HG03342 (cell line): ENCODE results near the gene ZNF414.
"Not testable (repeated sequence)": the region's sequence is repeated elsewhere in the genome, so short reads cannot be mapped to it uniquely, and the experiment has no call there.

Experiments used
- ATAC-seq: cut with Tn5 transposase; IDR thresholded peaks from one replicate; pipeline ENCODE4 v1.9.1; 2021; ENCODE audit warnings: mild to moderate bottlenecking, moderate library complexity; ENCODE audit not compliant: unreplicated experiment

ZNF414 gene

GRCh38 chr19:8513687-8514504 lies at the start of gene ZNF414:
Gene ZNF414, minus strand, starts transcription at chr19:8514167. Its CDS starts 121 bp downstream, at chr19:8514046.
- ATAC-seq, result peak; percentile 86

- ATAC-seq, result no peak
These were observed 47.3 kb upstream of the ZNF414 start for GRCh38 chr19:8561075-8561764.

- ATAC-seq, result no peak
These were observed 44.4 kb upstream of the ZNF414 start for GRCh38 chr19:8558325-8558724.

GRCh38 chr19:8557642-8558238 lies 43.8 kb upstream of the ZNF414 start:
- ATAC-seq, result no peak

- not testable (repeated sequence) for ATAC-seq
These were observed 39.8 kb upstream of the ZNF414 start for GRCh38 chr19:8553729-8554128.

- ATAC-seq, result no peak
These were observed 38.8 kb upstream of the ZNF414 start for GRCh38 chr19:8552810-8553209.

GRCh38 chr19:8550070-8550469 lies 36.1 kb upstream of the ZNF414 start:
- no peak for ATAC-seq

- no peak for ATAC-seq
These were observed 31.8 kb upstream of the ZNF414 start for GRCh38 chr19:8545743-8546142.

GRCh38 chr19:8544168-8544567 lies 30.2 kb upstream of the ZNF414 start:
- no peak for ATAC-seq

- no peak for ATAC-seq
These were observed 25.7 kb upstream of the ZNF414 start for GRCh38 chr19:8539621-8540149.

GRCh38 chr19:8537099-8537498 lies 23.1 kb upstream of the ZNF414 start:
- no peak for ATAC-seq

- no peak for ATAC-seq
These were observed 22.3 kb upstream of the ZNF414 start for GRCh38 chr19:8536282-8536681.

GRCh38 chr19:8532225-8532624 lies 18.3 kb upstream of the ZNF414 start:
- ATAC-seq, result no peak

- no peak for ATAC-seq
These were observed 17.5 kb upstream of the ZNF414 start for GRCh38 chr19:8531470-8531869.

GRCh38 chr19:8530061-8530679 lies 16.2 kb upstream of the ZNF414 start:
- no peak for ATAC-seq

GRCh38 chr19:8529369-8530006 lies 15.5 kb upstream of the ZNF414 start:
- ATAC-seq, result no peak

- ATAC-seq, result no peak
These were observed 14.5 kb upstream of the ZNF414 start for GRCh38 chr19:8528500-8528899.

GRCh38 chr19:8526345-8527091 lies 12.6 kb upstream of the ZNF414 start:
- ATAC-seq, result no peak

- ATAC-seq, result no peak
These were observed 11.4 kb upstream of the ZNF414 start for GRCh38 chr19:8525401-8525684.

- no peak for ATAC-seq
These were observed 5.4 kb upstream of the ZNF414 start for GRCh38 chr19:8519388-8519787.
